Osteoblast (primary cell): ENCODE results near the gene ANO1. TPM values are rescaled to one million over a fixed set of nuclear protein-coding genes. Genes with fewer than 3 reads are reported as not detected.
A peak's percentile ranks its signal among the peaks of the same experiment; 100 is the strongest.

Source experiments
- DNase-seq: peaks from one replicate; pipeline ENCODE4 v3.0.0; 2011; ENCODE audit warnings: low spot score, mixed read lengths; ENCODE audit not compliant: insufficient read length; ENCODE audit errors: missing footprints
- H2AFZ ChIP-seq: 2 replicates; pipeline ENCODE4 v1.6.0; 2011; ENCODE audit warnings: mild to moderate bottlenecking, low read length
- H3K27ac ChIP-seq: 2 replicates; pipeline ENCODE4 v1.5.1; 2011; ENCODE audit warnings: mild to moderate bottlenecking, low read depth, low read length, moderate library complexity
- H3K27me3 ChIP-seq: 2 replicates; pipeline ENCODE4 v1.6.0; 2012; ENCODE audit warnings: mild to moderate bottlenecking, control low read depth, inconsistent platforms, low read length, moderate library complexity; ENCODE audit not compliant: insufficient read depth
- H3K36me3 ChIP-seq: 2 replicates; pipeline ENCODE4 v1.5.1; 2011; ENCODE audit warnings: mild to moderate bottlenecking, low read length, control low read depth, moderate library complexity; ENCODE audit not compliant: insufficient read depth
- H3K4me1 ChIP-seq: 2 replicates; pipeline ENCODE4 v1.5.1; 2011; ENCODE audit warnings: mild to moderate bottlenecking, low read length, control low read depth, moderate library complexity; ENCODE audit not compliant: insufficient read depth
- H3K4me2 ChIP-seq: 2 replicates; pipeline ENCODE4 v1.6.0; 2011; ENCODE audit warnings: mild to moderate bottlenecking, low read length; ENCODE audit not compliant: insufficient read depth
- H3K4me3 ChIP-seq: fragments of 200-600 bp; sonication (generic); 3 replicates; pipeline ENCODE4 v1.5.1; 2012; ENCODE audit warnings: mild to moderate bottlenecking, low read length, inconsistent platforms; ENCODE audit not compliant: insufficient read depth
- H3K79me2 ChIP-seq: 2 replicates; pipeline ENCODE4 v1.6.0; 2012; ENCODE audit warnings: mild to moderate bottlenecking, low read length, control low read depth, inconsistent platforms; ENCODE audit not compliant: insufficient read depth
- H3K9me3 ChIP-seq: 2 replicates; pipeline ENCODE4 v1.5.1; 2011; ENCODE audit warnings: low read depth, low read length, control low read depth
- H4K20me1 ChIP-seq: 2 replicates; pipeline ENCODE4 v1.6.0; 2012; ENCODE audit warnings: mild to moderate bottlenecking, low read length, control low read depth; ENCODE audit not compliant: insufficient read depth
- total RNA-seq: library from RNA; depleted of rRNA; stranded (reverse); fragments of >200 nt; gene quantifications from 2 replicates; pipeline ENCODE4 v1.2.3, GENCODE V29; 2012
- TF ChIP-seq, protein P1 (sequence below): IDR thresholded peaks from 2 replicates; pipeline ENCODE4 v1.5.1; 2011; ENCODE audit warnings: mild to moderate bottlenecking, low read depth, low read length, moderate library complexity; ENCODE audit errors: extremely low read depth

Gene ANO1
- total RNA-seq, 1 donor = not detected

GRCh38 chr11:70119502-70119901 lies 41.4 kb downstream of the ANO1 start:
- Histone ChIP-seq H3K27me3 (peaks cover 7% of the 10 kb centered on the region), H3K27ac (no peak overlapping the region), H2AFZ (no peak overlapping the region), H3K4me3 (no peak overlapping the region), H3K79me2 (no peaks in the 10 kb centered on the region), H3K4me2 (no peak overlapping the region), H4K20me1 (no peaks in the 10 kb centered on the region), H3K4me1 (no peaks in the 10 kb centered on the region), H3K36me3 (no peaks in the 10 kb centered on the region), H3K9me3 (no peaks in the 10 kb centered on the region)
- TF ChIP-seq, protein P1, sequence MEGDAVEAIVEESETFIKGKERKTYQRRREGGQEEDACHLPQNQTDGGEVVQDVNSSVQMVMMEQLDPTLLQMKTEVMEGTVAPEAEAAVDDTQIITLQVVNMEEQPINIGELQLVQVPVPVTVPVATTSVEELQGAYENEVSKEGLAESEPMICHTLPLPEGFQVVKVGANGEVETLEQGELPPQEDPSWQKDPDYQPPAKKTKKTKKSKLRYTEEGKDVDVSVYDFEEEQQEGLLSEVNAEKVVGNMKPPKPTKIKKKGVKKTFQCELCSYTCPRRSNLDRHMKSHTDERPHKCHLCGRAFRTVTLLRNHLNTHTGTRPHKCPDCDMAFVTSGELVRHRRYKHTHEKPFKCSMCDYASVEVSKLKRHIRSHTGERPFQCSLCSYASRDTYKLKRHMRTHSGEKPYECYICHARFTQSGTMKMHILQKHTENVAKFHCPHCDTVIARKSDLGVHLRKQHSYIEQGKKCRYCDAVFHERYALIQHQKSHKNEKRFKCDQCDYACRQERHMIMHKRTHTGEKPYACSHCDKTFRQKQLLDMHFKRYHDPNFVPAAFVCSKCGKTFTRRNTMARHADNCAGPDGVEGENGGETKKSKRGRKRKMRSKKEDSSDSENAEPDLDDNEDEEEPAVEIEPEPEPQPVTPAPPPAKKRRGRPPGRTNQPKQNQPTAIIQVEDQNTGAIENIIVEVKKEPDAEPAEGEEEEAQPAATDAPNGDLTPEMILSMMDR = no peak
- no peak for DNase-seq

DNA sequence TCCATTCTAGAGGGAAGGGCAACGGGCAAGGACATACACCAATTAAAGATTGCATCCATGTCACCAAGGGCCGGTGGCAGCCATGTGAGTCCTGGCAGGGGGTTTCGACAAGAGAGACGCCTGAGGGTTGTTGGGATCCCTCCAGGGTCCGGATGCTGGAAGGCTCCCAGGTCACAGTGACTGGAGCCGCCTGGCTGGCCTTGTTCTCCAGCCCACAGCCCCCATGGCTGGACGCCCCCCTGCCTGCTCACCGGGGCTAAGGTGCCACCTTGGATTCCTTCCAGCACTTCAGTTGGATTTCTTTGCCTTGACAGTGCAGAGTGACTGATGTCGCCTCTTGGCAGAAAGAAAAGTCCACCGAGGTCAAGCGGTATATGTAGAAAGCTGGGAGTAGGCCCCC lies 42.6 kb downstream of the ANO1 start:
- no peak overlapping the region for H3K4me3 ChIP-seq
- no peak overlapping the region for H3K4me2 ChIP-seq
- no peak for DNase-seq
- H3K27me3 ChIP-seq = peaks cover 7% of the 10 kb centered on the region
- no peaks in the 10 kb centered on the region for H4K20me1 ChIP-seq
- no peaks in the 10 kb centered on the region for H3K79me2 ChIP-seq
- no peak overlapping the region for H2AFZ ChIP-seq
- no peaks in the 10 kb centered on the region for H3K4me1 ChIP-seq
- TF ChIP-seq, protein P1 = no peak
- no peak overlapping the region for H3K27ac ChIP-seq
- no peaks in the 10 kb centered on the region for H3K9me3 ChIP-seq
- H3K36me3 ChIP-seq = no peaks in the 10 kb centered on the region

DNA sequence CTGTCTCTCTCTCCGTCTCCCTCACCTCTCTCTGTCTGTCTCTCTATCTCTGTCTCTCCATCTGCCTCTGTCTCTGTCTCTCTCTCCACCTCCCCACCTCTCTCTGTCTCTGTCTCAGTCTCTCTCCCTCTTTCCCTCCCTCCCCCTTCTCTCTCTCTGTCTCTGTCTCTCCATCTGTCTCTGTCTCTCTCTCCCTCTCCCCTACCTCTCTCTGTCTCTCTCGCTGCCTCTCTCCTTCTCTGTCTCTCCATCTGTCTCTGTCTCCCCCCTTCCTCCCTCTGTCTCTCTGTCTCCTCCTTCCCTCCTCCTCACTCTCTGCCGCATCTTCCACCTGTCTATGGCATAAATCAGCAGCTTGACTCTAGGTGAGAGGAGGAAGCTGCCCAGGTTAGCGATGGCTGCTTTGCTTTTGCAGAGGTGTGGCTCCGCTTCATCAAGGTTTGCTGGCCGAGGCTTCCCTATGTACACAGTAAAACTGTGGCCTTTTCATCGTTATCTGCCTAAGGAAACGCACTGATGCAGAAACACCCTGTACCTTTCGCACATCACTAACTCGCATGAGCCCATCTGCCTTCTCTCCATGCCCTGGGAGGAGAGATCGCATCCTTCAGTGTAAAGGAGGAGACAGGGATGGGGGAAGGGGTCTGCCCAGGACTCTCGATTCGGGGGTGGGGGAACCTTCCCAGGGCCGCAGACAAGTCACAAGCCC lies 44.5 kb downstream of the ANO1 start:
- no peaks in the 10 kb centered on the region for H3K9me3 ChIP-seq
- TF ChIP-seq, protein P1 = no peak
- no peaks in the 10 kb centered on the region for H3K36me3 ChIP-seq
- no peak overlapping the region for H3K27ac ChIP-seq
- no peak overlapping the region for H3K4me3 ChIP-seq
- no peak overlapping the region for H3K4me2 ChIP-seq
- H4K20me1 ChIP-seq = no peaks in the 10 kb centered on the region
- no peak overlapping the region for H2AFZ ChIP-seq
- H3K79me2 ChIP-seq = no peaks in the 10 kb centered on the region
- peak; percentile 61 for DNase-seq
- H3K4me1 ChIP-seq = peaks cover 2% of the 10 kb centered on the region
- peaks cover 7% of the 10 kb centered on the region for H3K27me3 ChIP-seq

GRCh38 chr11:70123711-70124110 lies 45.6 kb downstream of the ANO1 start:
- H3K27ac ChIP-seq = no peak overlapping the region
- TF ChIP-seq, protein P1 = no peak
- H3K79me2 ChIP-seq = no peaks in the 10 kb centered on the region
- no peaks in the 10 kb centered on the region for H4K20me1 ChIP-seq
- no peaks in the 10 kb centered on the region for H3K9me3 ChIP-seq
- no peak overlapping the region for H2AFZ ChIP-seq
- DNase-seq = peak; percentile 81
- H3K4me1 ChIP-seq = peaks cover 13% of the 10 kb centered on the region
- H3K4me3 ChIP-seq = no peak overlapping the region
- peaks cover 7% of the 10 kb centered on the region for H3K27me3 ChIP-seq
- H3K36me3 ChIP-seq = no peaks in the 10 kb centered on the region
- H3K4me2 ChIP-seq = no peak overlapping the region
